GM12865 (cell line): ENCODE data around the gene IFT80.
"Not testable (repeated sequence)": the region's sequence is repeated elsewhere in the genome, so short reads cannot be mapped to it uniquely, and the experiment has no call there.

Source experiments
- DNase-seq: peaks from one replicate; pipeline ENCODE4 v3.0.0; 2010; ENCODE audit warnings: low read depth
- H3K4me3 ChIP-seq: 2 replicates; pipeline ENCODE4 v1.5.1; 2011; ENCODE audit warnings: mild to moderate bottlenecking, low read depth, low read length, control low read depth
- TF ChIP-seq, protein P1 (sequence below): IDR thresholded peaks from 2 replicates; pipeline ENCODE4 v1.5.1; 2011; ENCODE audit warnings: low read length, control low read depth, low read depth, inconsistent platforms; ENCODE audit not compliant: insufficient read depth; ENCODE audit errors: missing control alignments

The IFT80 gene

DNA sequence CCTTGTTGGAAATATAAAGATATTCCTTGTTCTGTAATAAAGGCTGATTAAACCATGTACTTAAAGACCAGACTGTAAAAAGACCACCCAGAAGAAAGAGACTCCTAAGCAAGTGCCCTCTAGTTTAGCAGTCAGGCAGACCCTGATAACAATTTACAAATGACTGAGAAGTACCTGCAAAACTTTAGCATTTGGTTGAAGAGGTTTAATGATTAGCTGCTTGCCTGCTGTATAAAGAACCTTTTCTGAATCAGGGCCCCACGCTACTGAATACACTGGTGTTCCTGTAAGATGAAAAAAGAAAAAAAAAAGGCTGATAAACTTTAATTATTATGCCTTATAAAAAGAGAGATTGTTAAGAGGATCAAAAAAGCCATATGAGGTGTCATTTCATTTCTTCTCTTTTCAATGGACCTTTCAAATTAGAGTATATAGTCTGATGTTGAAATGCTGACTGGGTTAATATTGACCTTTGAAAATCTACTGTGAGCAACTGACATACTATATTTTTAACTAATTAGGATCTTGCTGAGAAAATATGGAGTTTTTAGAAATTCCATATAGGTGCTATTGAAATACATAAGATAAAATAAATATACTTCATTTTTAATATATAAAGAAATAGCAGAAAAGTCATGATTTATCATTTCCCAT, 33.0 kb downstream of the IFT80 start:
- no peak for DNase-seq
- H3K4me3 ChIP-seq = no peak overlapping the region
- TF ChIP-seq, protein P1, sequence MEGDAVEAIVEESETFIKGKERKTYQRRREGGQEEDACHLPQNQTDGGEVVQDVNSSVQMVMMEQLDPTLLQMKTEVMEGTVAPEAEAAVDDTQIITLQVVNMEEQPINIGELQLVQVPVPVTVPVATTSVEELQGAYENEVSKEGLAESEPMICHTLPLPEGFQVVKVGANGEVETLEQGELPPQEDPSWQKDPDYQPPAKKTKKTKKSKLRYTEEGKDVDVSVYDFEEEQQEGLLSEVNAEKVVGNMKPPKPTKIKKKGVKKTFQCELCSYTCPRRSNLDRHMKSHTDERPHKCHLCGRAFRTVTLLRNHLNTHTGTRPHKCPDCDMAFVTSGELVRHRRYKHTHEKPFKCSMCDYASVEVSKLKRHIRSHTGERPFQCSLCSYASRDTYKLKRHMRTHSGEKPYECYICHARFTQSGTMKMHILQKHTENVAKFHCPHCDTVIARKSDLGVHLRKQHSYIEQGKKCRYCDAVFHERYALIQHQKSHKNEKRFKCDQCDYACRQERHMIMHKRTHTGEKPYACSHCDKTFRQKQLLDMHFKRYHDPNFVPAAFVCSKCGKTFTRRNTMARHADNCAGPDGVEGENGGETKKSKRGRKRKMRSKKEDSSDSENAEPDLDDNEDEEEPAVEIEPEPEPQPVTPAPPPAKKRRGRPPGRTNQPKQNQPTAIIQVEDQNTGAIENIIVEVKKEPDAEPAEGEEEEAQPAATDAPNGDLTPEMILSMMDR = no peak

DNA sequence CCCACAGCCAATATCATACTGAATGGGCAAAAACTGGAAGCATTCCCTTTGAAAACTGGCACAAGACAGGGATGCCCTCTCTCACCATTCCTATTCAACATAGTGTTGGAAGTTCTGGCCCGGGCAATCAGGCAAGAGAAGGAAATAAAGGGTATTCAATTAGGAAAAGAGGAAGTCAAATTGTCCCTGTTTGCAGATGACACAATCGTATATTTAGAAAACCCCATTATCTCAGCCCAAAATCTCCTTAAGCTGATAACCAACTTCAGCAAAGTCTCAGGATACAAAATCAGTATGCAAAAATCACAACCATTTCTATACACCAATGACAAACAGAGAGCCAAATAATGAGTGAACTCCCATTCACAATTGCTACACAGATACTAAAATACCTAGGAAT, 36.1 kb downstream of the IFT80 start:
- not testable (repeated sequence) for DNase-seq, H3K4me3 ChIP-seq

GRCh38 chr3:160355826-160356225, 43.2 kb downstream of the IFT80 start:
- no peak for DNase-seq
- TF ChIP-seq, protein P1 = no peak
- H3K4me3 ChIP-seq = no peak overlapping the region

DNA sequence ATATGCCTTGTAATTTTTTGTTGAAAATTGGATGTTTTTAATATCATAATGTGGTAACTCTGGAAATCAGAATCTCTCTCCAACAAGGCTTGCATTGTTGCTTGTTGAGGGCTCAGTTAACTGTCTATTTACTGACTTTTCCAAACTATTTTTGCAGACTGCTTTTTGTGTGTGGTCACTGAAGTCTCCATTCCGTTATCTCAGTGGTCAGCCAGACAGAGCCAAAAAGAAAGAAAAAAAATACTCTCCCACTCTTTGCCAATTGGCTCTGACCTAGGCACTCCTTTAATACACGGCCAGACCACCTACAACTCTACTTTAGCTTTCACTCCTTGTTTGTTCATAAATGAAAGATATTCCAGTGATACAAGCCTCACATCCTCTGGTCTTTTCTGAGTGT, 52.5 kb downstream of the IFT80 start:
- H3K4me3 ChIP-seq = no peak overlapping the region
- TF ChIP-seq, protein P1 = no peak
- no peak for DNase-seq

- DNase-seq = peak; percentile 1
- no peak overlapping the region for H3K4me3 ChIP-seq
- TF ChIP-seq, protein P1 = peak; percentile 17
Observed at GRCh38 chr3:160343132-160343531, 55.9 kb downstream of the IFT80 start.

DNA sequence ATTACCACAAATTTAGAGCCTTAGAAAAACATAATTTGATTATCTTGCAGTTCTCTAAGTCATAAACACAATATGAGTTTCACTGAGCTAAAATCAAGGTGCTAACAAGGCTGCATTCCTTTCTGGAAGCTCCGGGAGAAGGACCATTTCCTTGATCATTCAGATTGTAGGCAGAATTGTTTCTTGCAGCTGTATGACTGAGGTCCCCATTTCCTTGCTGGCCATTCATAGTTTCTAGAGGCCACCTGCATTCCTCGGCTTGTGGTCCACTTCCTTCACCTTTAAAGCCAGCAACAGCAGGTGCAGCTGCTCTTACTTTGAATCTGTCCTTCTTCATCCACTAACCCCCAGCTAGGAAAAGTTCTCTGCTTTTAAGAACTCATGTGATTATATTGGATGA, 58.7 kb downstream of the IFT80 start:
- no peak for DNase-seq
- H3K4me3 ChIP-seq = no peak overlapping the region

DNA sequence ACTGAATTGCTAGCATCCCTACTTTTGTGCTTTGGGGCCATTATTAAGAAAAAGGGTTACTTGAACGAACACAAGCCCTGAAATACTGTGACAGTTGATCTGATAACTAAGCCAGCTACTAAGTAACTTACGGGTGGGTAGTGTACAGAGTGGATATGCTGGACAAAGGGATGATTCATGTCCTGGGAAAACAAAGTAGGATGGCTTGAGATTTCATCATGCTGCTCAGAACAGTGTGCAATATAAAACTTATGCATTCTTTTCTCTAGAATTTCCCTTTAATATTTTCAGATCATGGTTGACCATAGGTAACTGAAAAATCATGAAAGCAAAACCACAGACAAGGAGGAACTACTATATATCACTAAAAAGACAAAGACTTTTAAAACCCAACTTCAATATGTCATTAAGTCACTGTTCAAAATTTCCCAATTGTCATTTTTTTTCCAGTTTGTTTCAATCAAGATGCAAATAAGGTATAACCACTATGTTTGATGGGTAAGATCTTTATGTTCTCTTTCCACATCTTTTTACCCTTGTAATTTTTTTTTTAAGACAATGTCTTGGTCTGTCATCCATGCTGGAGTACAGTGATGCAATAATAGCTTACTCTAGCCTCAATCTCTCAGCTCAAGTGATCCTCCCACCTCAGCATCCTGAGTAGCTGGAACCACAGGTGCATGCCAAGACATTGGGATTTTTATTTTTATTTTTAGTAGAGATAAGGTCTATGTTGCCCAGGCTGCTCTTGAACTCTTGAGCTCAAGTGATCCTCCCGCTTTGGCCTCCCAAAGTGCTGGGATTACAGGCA, 67.7 kb downstream of the IFT80 start:
- no peak for DNase-seq
- TF ChIP-seq, protein P1 = no peak
- H3K4me3 ChIP-seq = no peak overlapping the region

More for the DNA sequence above, 58.7 kb downstream of the IFT80 start:
- TF ChIP-seq, protein P1 = no peak
